Neural cell (in vitro differentiated cells): ENCODE results near the gene EPN1.

Source experiments
- TF ChIP-seq, protein P1 (sequence below): fragments of 450-650 bp; IDR thresholded peaks from 2 replicates; pipeline ENCODE4 v1.5.1; 2014; ENCODE audit warnings: antibody characterized with exemption, mild to moderate bottlenecking, moderate library complexity; ENCODE audit not compliant: poor library complexity, severe bottlenecking
- TF ChIP-seq, protein P2 (sequence below): IDR thresholded peaks from 2 replicates; pipeline ENCODE4 v1.6.1; 2012; ENCODE audit warnings: borderline replicate concordance

DNA sequence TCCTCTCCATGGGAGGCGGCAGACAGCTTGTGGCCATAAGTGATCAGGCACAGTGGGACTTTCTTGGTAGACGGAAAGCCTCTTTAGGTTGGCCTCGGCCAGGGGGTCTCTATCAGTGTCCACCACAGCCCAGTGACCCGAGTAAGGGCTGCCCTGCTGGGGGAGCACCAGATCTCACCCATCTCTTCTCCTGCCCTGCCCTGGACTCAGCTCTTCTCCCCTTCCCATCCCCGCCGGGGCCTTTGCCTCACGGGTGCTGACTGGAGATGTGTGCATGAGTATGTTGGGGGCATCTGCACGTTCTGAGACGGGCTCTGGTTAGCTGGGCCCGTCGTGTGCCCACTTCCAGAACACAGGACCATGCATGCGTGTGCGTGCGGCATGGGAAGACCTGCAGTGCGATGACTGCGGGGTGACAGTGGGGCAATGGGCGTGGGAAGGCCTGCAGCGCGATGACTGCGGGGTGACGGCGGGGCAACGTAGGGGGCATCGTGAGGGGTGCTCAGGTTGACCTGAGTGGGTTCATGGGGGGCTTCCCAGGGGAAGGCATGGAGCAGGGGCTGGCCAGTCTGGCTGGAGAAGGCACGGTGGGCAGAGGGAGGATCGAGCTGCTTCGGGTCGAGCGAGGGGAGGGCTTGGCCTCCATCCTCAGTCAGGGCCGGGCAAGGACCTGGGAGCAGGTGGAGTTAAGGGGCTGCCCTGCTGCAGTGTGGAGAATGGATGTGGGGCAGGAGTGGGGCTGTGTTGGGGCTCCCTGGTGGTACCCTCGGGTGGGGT lies 15.9 kb downstream of the EPN1 start:
- TF ChIP-seq, protein P1, sequence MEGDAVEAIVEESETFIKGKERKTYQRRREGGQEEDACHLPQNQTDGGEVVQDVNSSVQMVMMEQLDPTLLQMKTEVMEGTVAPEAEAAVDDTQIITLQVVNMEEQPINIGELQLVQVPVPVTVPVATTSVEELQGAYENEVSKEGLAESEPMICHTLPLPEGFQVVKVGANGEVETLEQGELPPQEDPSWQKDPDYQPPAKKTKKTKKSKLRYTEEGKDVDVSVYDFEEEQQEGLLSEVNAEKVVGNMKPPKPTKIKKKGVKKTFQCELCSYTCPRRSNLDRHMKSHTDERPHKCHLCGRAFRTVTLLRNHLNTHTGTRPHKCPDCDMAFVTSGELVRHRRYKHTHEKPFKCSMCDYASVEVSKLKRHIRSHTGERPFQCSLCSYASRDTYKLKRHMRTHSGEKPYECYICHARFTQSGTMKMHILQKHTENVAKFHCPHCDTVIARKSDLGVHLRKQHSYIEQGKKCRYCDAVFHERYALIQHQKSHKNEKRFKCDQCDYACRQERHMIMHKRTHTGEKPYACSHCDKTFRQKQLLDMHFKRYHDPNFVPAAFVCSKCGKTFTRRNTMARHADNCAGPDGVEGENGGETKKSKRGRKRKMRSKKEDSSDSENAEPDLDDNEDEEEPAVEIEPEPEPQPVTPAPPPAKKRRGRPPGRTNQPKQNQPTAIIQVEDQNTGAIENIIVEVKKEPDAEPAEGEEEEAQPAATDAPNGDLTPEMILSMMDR = no peak
- TF ChIP-seq, protein P2, sequence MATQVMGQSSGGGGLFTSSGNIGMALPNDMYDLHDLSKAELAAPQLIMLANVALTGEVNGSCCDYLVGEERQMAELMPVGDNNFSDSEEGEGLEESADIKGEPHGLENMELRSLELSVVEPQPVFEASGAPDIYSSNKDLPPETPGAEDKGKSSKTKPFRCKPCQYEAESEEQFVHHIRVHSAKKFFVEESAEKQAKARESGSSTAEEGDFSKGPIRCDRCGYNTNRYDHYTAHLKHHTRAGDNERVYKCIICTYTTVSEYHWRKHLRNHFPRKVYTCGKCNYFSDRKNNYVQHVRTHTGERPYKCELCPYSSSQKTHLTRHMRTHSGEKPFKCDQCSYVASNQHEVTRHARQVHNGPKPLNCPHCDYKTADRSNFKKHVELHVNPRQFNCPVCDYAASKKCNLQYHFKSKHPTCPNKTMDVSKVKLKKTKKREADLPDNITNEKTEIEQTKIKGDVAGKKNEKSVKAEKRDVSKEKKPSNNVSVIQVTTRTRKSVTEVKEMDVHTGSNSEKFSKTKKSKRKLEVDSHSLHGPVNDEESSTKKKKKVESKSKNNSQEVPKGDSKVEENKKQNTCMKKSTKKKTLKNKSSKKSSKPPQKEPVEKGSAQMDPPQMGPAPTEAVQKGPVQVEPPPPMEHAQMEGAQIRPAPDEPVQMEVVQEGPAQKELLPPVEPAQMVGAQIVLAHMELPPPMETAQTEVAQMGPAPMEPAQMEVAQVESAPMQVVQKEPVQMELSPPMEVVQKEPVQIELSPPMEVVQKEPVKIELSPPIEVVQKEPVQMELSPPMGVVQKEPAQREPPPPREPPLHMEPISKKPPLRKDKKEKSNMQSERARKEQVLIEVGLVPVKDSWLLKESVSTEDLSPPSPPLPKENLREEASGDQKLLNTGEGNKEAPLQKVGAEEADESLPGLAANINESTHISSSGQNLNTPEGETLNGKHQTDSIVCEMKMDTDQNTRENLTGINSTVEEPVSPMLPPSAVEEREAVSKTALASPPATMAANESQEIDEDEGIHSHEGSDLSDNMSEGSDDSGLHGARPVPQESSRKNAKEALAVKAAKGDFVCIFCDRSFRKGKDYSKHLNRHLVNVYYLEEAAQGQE = no peak
